Testis (tissue), 3 donors: ENCODE measurements around the gene SRR. TPM values are rescaled to one million over a fixed set of nuclear protein-coding genes. Genes with fewer than 3 reads are reported as not detected.

Source experiments
- DNase-seq: peaks from one replicate; pipeline ENCODE4 v3.0.0-alpha.2; 2019
- H3K27ac ChIP-seq, 2 donors: fragments of 200-600 bp; sonication (generic); one replicate each; pipeline ENCODE4 v1.5.1; 2019
- H3K27me3 ChIP-seq: fragments of 200-600 bp; sonication (generic); one replicate; pipeline ENCODE4 v1.5.1; 2019
- H3K36me3 ChIP-seq: fragments of 200-600 bp; sonication (generic); one replicate; pipeline ENCODE4 v1.5.1; 2017; ENCODE audit warnings: low read depth; ENCODE audit errors: missing control alignments
- H3K4me1 ChIP-seq: fragments of 200-600 bp; sonication (generic); one replicate; pipeline ENCODE4 v1.5.1; 2019
- H3K4me3 ChIP-seq, 2 donors: fragments of 200-600 bp; sonication (generic); one replicate each; pipeline ENCODE4 v1.5.1; 2017 to 2019
- H3K9me3 ChIP-seq: fragments of 200-600 bp; sonication (generic); one replicate; pipeline ENCODE4 v1.5.1; 2017
- CTCF ChIP-seq, 3 experiments: fragments of 450-650 bp in 2 of 3; fragments of 200-600 bp in 1 of 3; sonication (generic) in 1 of 3; IDR thresholded peaks; one replicate each; pipeline ENCODE4 v1.5.1; 2016 to 2019; ENCODE audit warnings: antibody characterized with exemption in 3 of 3, mild to moderate bottlenecking in 2 of 3, moderate library complexity in 1 of 3
- POLR2A ChIP-seq: fragments of 450-650 bp; IDR thresholded peaks from one replicate; pipeline ENCODE4 v1.6.1; 2017; ENCODE audit warnings: antibody characterized with exemption, mild to moderate bottlenecking, moderate library complexity
- WGBS, 2 donors: methylation state at CpG; one replicate each; pipeline ENCODE4 v1.1.5; 2018; 5-methylcytosine and 5-hydroxymethylcytosine counted together
- intact Hi-C: fragments of 100-400 bp; cut with DNase I; formaldehyde crosslinking; loops from one replicate; pipeline ENCODE4 v1.15.1; 2023; ENCODE audit warnings: low total_unique reads
- polyA plus RNA-seq: library from polyadenylated mRNA; stranded (reverse); fragments of 350-450 nt; fragmentation: Illumina TruSeq; extraction: RNeasy Lipid Tissue Mini Kit (QIAGEN cat#74804); gene quantifications from one replicate; pipeline ENCODE4 v1.2.3, GENCODE V29; 2014; ENCODE audit warnings: low read depth, low replicate concordance; ENCODE audit not compliant: insufficient read depth
- total RNA-seq, 2 donors: library from RNA; depleted of rRNA; stranded (reverse); fragments of >200 nt; gene quantifications; one replicate each; pipeline ENCODE4 v1.2.3, GENCODE V29; 2016

Gene SRR
- total and polyA plus RNA-seq, 3 donors from 2014 or later, result 14.2 to 16.9 (median 16.1) TPM

GRCh38 chr17:2335726-2336214, 32.0 kb downstream of the SRR start:
- H3K4me3 ChIP-seq, result peak overlapping the region; percentile 83 to 85
- TF ChIP-seq POLR2A, result no peak
- no peak for TF ChIP-seq CTCF (IDR thresholded peaks at IDR 0.05)
- peaks cover 11% of the 10 kb centered on the region for H3K4me1 ChIP-seq
- no peaks in the 10 kb centered on the region for H3K36me3 ChIP-seq
- 1 to 2% methylated on average over 17 of the region's 17 CpGs for WGBS, 2 donors
- intact Hi-C loops, result no loop called here
- no peaks in the 10 kb centered on the region for H3K27me3 ChIP-seq
- peak; percentile 21 for DNase-seq
- no peaks in the 10 kb centered on the region for H3K9me3 ChIP-seq
- peak overlapping the region in 1 of 2 donors; percentile 79 for H3K27ac ChIP-seq

- intact Hi-C loops, result no loop called here
- no peaks in the 10 kb centered on the region for H3K9me3 ChIP-seq
- H3K27me3 ChIP-seq, result no peaks in the 10 kb centered on the region
- H3K27ac ChIP-seq, result peak within 1 kb of the TSS; percentile 79 to 84
- H3K36me3 ChIP-seq, result no peaks in the 10 kb centered on the region
- peak within 1 kb of the TSS; percentile 83 to 85 for H3K4me3 ChIP-seq
- TF ChIP-seq POLR2A (peak; percentile 32), CTCF (IDR thresholded peaks at IDR 0.05) (no peak)
- H3K4me1 ChIP-seq, result peaks cover 11% of the 10 kb centered on the region
- 0 to 1% methylated on average over 26 to 48 of the region's 48 CpGs for WGBS, 2 donors
- peak; percentile 95 for DNase-seq
Observed at GRCh38 chr17:2336215-2336851, 32.6 kb downstream of the SRR start, which contains the start of gene TSR1. TSS of gene TSR1 (minus strand) at chr17:2336457. CDS start at chr17:2336427, 30 bp downstream.

GRCh38 chr17:2336852-2337543, 33.2 kb downstream of the SRR start, which contains the start of gene SGSM2:
TSS of gene SGSM2 (plus strand) at chr17:2337501. CDS start at chr17:2337689, 188 bp downstream.
- Histone ChIP-seq H3K4me1 (peaks cover 11% of the 10 kb centered on the region), H3K27ac (peak within 1 kb of the TSS; percentile 79 to 84), H3K9me3 (no peaks in the 10 kb centered on the region), H3K27me3 (no peaks in the 10 kb centered on the region), H3K4me3 (peak within 1 kb of the TSS; percentile 83 to 85), H3K36me3 (no peaks in the 10 kb centered on the region)
- 0 to 1% methylated on average over 16 to 47 of the region's 77 CpGs for WGBS, 2 donors
- intact Hi-C loops, result no loop called here
- peak; percentile 55 for DNase-seq
- TF ChIP-seq POLR2A, result no peak
- no peak for TF ChIP-seq CTCF (IDR thresholded peaks at IDR 0.05)

- intact Hi-C loops, result no loop called here
- WGBS, 2 donors, result 0 to 1% methylated on average over 23 to 70 of the region's 92 CpGs
- Histone ChIP-seq H3K9me3 (no peaks in the 10 kb centered on the region), H3K27me3 (no peaks in the 10 kb centered on the region), H3K4me1 (peaks cover 11% of the 10 kb centered on the region), H3K36me3 (no peaks in the 10 kb centered on the region), H3K27ac (peak overlapping the region; percentile 63 to 79), H3K4me3 (peak overlapping the region; percentile 83 to 85)
- peak; percentile 63 for DNase-seq
- TF ChIP-seq CTCF (IDR thresholded peaks at IDR 0.05) (no peak), POLR2A (no peak)
Observed at GRCh38 chr17:2337544-2338314, 34.0 kb downstream of the SRR start.
